ENCODE measurements around the gene RPS16.

Gene RPS16

DNA sequence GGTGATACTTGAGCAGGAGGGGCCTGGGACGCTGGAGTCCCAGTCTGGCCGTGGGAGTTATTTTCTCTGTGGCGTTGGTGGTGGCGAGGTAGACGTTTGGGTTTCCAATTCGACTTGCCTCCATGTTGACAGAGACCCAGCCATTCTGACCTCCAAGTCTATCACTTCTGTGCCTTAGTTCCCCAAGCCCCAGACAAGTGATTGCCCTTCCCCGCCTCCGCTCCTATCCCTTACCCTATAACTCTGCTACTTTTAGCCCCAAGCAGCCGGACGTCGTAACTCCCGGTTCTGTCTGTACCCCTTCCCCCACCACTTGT is 45.4 kb upstream of the RPS16 start (continued):
- TF ChIP-seq, protein P1, sequence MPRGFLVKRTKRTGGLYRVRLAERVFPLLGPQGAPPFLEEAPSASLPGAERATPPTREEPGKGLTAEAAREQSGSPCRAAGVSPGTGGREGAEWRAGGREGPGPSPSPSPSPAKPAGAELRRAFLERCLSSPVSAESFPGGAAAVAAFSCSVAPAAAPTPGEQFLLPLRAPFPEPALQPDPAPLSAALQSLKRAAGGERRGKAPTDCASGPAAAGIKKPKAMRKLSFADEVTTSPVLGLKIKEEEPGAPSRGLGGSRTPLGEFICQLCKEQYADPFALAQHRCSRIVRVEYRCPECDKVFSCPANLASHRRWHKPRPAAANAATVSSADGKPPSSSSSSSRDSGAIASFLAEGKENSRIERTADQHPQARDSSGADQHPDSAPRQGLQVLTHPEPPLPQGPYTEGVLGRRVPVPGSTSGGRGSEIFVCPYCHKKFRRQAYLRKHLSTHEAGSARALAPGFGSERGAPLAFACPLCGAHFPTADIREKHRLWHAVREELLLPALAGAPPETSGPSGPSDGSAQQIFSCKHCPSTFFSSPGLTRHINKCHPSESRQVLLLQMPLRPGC (tag by site-specific recombination; IDR thresholded peaks at IDR 0.05): 0 out of 2 replicates have a peak, but pooled peaks have one; percentile 7
- no peak for TF ChIP-seq GLI2 (tag by site-specific recombination; IDR thresholded peaks at IDR 0.05; ENCODE audit: borderline replicate concordance, low read depth)
- no peak for TF ChIP-seq ZNF311 (tag by site-specific recombination; IDR thresholded peaks at IDR 0.05; ENCODE audit: borderline replicate concordance)
- no peak for TF ChIP-seq PATZ1 (tag by site-specific recombination; IDR thresholded peaks at IDR 0.05)

GRCh38 chr19:39480337-39481228 is 44.8 kb upstream of the RPS16 start, which contains the start of gene TIMM50:
Gene TIMM50 (plus strand): TSS chr19:39480838. CDS start chr19:39480854, 16 bp downstream.
- Histone ChIP-seq H3K4me1 (ENCODE audit: control insufficient read depth, insufficient read depth, low read length) (peaks cover 15% of the 10 kb centered on the region), H3K27ac (ENCODE audit: extremely low read depth, low read depth, low read length) (peak within 1 kb of the TSS; percentile 88), H3K4me3 (ENCODE audit: low read depth, low read length) (peak within 1 kb of the TSS; percentile 65), H3K36me3 (ENCODE audit: control insufficient read depth in 2 of 2, insufficient read depth in 1 of 2, low read length in 2 of 2) (peaks cover 41 to 61% of the 10 kb centered on the region in 2 experiments), H3K9me3 (ENCODE audit: control insufficient read depth, insufficient read depth, low read depth, low read length) (no peaks in the 10 kb centered on the region)
- CTCF ChIA-PET: interaction anchor here (0.6 to 1.2 kb wide), 11 partner anchors 9 to 364 kb away, joined by 3 to 6 read pairs (median 4); partner anchors contain the start of genes EID2B and SUPT5H
- POLR2A ChIA-PET: interaction anchor here (0.6 to 1.6 kb wide), 35 partner anchors 9 to 1783 kb away, joined by 3 to 39 read pairs (median 5); partner anchors contain the start of genes DLL3, DYRK1B, EID2 and EID2B
- TF ChIP-seq ZNF155 (tag by site-specific recombination; IDR thresholded peaks at IDR 0.05): no peak
- TF ChIP-seq KLF16 (tag by site-specific recombination; IDR thresholded peaks at IDR 0.05): peak; percentile 98
- no peak for TF ChIP-seq MEIS1 (CRISPR knock-in tag; IDR thresholded peaks at IDR 0.05; ENCODE audit: borderline replicate concordance)
- TF ChIP-seq ZNF132 (tag by site-specific recombination; IDR thresholded peaks at IDR 0.05; ENCODE audit: borderline replicate concordance): no peak
- TF ChIP-seq HIC1 (tag by site-specific recombination; IDR thresholded peaks at IDR 0.05): no peak
- peak; percentile 82; the same call in 1 of the 2 replicates for TF ChIP-seq BCL11B (tag by site-specific recombination; IDR thresholded peaks at IDR 0.05; ENCODE audit: low read depth)
- no peak for TF ChIP-seq ZNF529 (tag by site-specific recombination; IDR thresholded peaks at IDR 0.05; ENCODE audit: insufficient replicate concordance)
- no peak for TF ChIP-seq ZNF549 (tag by site-specific recombination; IDR thresholded peaks at IDR 0.05)
- peak; percentile 86 for TF ChIP-seq ZEB2 (tag by site-specific recombination; IDR thresholded peaks at IDR 0.05)
- TF ChIP-seq ZNF274 (IDR thresholded peaks at IDR 0.05; ENCODE audit: low read length): no peak
- no peak for TF ChIP-seq ZNF274 (tag by site-specific recombination; IDR thresholded peaks at IDR 0.05; ENCODE audit: borderline replicate concordance)
- no peak for TF ChIP-seq ZNF175 (tag by site-specific recombination; IDR thresholded peaks at IDR 0.05)
- no peak for TF ChIP-seq ZNF37A (tag by site-specific recombination; IDR thresholded peaks at IDR 0.05)
- 0 out of 2 replicates have a peak, but pooled peaks have one; percentile 11 for TF ChIP-seq ZNF433 (tag by site-specific recombination; IDR thresholded peaks at IDR 0.05; ENCODE audit: low read depth)
- TF ChIP-seq ZNF645 (tag by site-specific recombination; IDR thresholded peaks at IDR 0.05): no peak
- TF ChIP-seq ZNF501 (tag by site-specific recombination; IDR thresholded peaks at IDR 0.05): peak; percentile 85
- TF ChIP-seq, protein P2, sequence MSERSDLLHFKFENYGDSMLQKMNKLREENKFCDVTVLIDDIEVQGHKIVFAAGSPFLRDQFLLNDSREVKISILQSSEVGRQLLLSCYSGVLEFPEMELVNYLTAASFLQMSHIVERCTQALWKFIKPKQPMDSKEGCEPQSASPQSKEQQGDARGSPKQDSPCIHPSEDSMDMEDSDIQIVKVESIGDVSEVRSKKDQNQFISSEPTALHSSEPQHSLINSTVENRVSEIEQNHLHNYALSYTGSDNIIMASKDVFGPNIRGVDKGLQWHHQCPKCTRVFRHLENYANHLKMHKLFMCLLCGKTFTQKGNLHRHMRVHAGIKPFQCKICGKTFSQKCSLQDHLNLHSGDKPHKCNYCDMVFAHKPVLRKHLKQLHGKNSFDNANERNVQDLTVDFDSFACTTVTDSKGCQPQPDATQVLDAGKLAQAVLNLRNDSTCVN (tag by site-specific recombination; optimal IDR thresholded peaks at IDR 0.05): peak; percentile 98
- TF ChIP-seq EGR2 (tag by site-specific recombination; IDR thresholded peaks at IDR 0.05; ENCODE audit: low read depth): peak; percentile 80
- TF ChIP-seq ZNF473 (tag by site-specific recombination; IDR thresholded peaks at IDR 0.05): no peak
- peak; percentile 84 for TF ChIP-seq ZFHX2 (tag by site-specific recombination; conservative IDR thresholded peaks at IDR 0.05)
- TF ChIP-seq ZNF555 (tag by site-specific recombination; conservative IDR thresholded peaks at IDR 0.05): no peak
- TF ChIP-seq ZNF600 (tag by site-specific recombination; IDR thresholded peaks at IDR 0.05): 0 out of 2 replicates have a peak, but pooled peaks have one; percentile 35
- no peak for TF ChIP-seq TCF7L2 (IDR thresholded peaks at IDR 0.05; ENCODE audit: borderline replicate concordance, low read depth, low read length)
- peak; percentile 68 for TF ChIP-seq ZNF843 (tag by site-specific recombination; IDR thresholded peaks at IDR 0.05)
